ENCODE data around the gene MYO5C. TPM values are rescaled to one million over a fixed set of nuclear protein-coding genes. Genes with fewer than 3 reads are reported as not detected.

Gene MYO5C
- total RNA-seq, 4 donors from 2014 or later: 9.2 to 61.8 (median 21.4) TPM

GRCh38 chr15:52218371-52218770 lies 77.2 kb downstream of the MYO5C start:
- TF ChIP-seq CTCF (IDR thresholded peaks at IDR 0.05; ENCODE audit: low read depth): no peak

GRCh38 chr15:52217186-52217585 lies 78.4 kb downstream of the MYO5C start:
- TF ChIP-seq CTCF (IDR thresholded peaks at IDR 0.05; ENCODE audit: low read depth): no peak

GRCh38 chr15:52214553-52214952 lies 81.1 kb downstream of the MYO5C start:
- no peak for TF ChIP-seq CTCF (IDR thresholded peaks at IDR 0.05; ENCODE audit: low read depth)

- TF ChIP-seq CTCF (IDR thresholded peaks at IDR 0.05; ENCODE audit: low read depth): no peak
Measured at GRCh38 chr15:52213206-52213605, 82.4 kb downstream of the MYO5C start.

GRCh38 chr15:52208306-52208946 lies 87.2 kb downstream of the MYO5C start:
- no peak for TF ChIP-seq CTCF (IDR thresholded peaks at IDR 0.05; ENCODE audit: low read depth)

- no peak for TF ChIP-seq CTCF (IDR thresholded peaks at IDR 0.05; ENCODE audit: low read depth)
Measured at GRCh38 chr15:52207191-52207590, 88.4 kb downstream of the MYO5C start.

GRCh38 chr15:52206446-52206845 lies 89.2 kb downstream of the MYO5C start:
- TF ChIP-seq CTCF (IDR thresholded peaks at IDR 0.05; ENCODE audit: low read depth): no peak

All from subcutaneous adipose tissue (tissue), 4 donors.